Upper lobe of left lung (tissue), 4 donors: Measurements from ENCODE around the gene SNAP25.

ENCODE experiments used
- POLR2A ChIP-seq, 4 donors: fragments of 450-650 bp; IDR thresholded peaks; one replicate each; pipeline ENCODE4 v1.5.1; 2016 to 2017; ENCODE audit warnings: antibody characterized with exemption in 4 of 4, mild to moderate bottlenecking in 2 of 4
- POLR2AphosphoS5 ChIP-seq, 2 donors: sonication (generic); formaldehyde crosslinking; IDR thresholded peaks; one replicate each; pipeline ENCODE4 v1.5.1; 2017; ENCODE audit warnings: antibody characterized with exemption in 2 of 2
- TF ChIP-seq, protein P1 (sequence below), 6 experiments: fragments of 450-650 bp in 4 of 6; fragments of 200-600 bp in 2 of 6; sonication (generic) in 2 of 6; IDR thresholded peaks; one replicate each; pipeline ENCODE4 v1.5.1; 2016 to 2019; ENCODE audit warnings: antibody characterized with exemption in 6 of 6

DNA sequence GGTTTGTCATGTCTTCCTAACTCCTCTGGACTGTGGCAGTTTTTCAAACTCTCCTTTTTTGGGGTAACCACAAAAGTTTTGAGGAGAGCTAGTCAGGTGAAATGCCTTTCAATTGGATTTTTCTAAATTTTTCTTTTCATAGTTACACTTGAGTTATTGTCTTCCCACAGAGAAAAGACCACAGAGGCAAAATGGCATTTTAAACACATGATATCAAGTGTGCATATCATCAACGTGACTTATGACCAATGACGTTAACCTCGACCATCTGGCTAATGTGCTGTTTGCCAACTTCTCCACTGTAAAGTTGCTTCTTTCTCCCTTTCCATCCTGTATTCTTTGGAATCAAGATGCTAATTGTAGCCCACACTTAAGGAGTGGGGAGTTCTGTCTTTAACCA is 41.3 kb upstream of the SNAP25 start:
- TF ChIP-seq, protein P1, sequence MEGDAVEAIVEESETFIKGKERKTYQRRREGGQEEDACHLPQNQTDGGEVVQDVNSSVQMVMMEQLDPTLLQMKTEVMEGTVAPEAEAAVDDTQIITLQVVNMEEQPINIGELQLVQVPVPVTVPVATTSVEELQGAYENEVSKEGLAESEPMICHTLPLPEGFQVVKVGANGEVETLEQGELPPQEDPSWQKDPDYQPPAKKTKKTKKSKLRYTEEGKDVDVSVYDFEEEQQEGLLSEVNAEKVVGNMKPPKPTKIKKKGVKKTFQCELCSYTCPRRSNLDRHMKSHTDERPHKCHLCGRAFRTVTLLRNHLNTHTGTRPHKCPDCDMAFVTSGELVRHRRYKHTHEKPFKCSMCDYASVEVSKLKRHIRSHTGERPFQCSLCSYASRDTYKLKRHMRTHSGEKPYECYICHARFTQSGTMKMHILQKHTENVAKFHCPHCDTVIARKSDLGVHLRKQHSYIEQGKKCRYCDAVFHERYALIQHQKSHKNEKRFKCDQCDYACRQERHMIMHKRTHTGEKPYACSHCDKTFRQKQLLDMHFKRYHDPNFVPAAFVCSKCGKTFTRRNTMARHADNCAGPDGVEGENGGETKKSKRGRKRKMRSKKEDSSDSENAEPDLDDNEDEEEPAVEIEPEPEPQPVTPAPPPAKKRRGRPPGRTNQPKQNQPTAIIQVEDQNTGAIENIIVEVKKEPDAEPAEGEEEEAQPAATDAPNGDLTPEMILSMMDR (IDR thresholded peaks at IDR 0.05), result no peak
- TF ChIP-seq POLR2A (IDR thresholded peaks at IDR 0.05) (no peak), POLR2AphosphoS5 (IDR thresholded peaks at IDR 0.05) (no peak)
